HCT116 (cell line): ENCODE data around the gene DHODH. TPM values are rescaled to one million over a fixed set of nuclear protein-coding genes. Genes with fewer than 3 reads are reported as not detected.
A peak's percentile ranks its signal among the peaks of the same experiment; 100 is the strongest.

Experiments used
- ATAC-seq: fragments of 200-7000 bp; cut with Tn5 transposase; 2 replicates; pipeline ENCODE4 v1.9.1; 2020; ENCODE audit warnings: mild to moderate bottlenecking, moderate library complexity
- BruUV-seq: library from RNA; stranded (reverse); fragments of 400-500 nt; replicated peaks from 2 replicates; lab custom pipeline; 2021; lab: Mats Ljungman, UMichigan
- CTCF ChIA-PET: fragments of 300-600 bp; sonication (Branson Sonifier 250); formaldehyde crosslinking; loops from one replicate; lab custom pipeline; 2021; ENCODE audit warnings: antibody characterized with exemption; lab: Charles Lee
- POLR2A ChIA-PET: fragments of 300-600, 350-600 bp; sonication (Branson Sonifier 250); formaldehyde crosslinking; loops from one replicate; lab custom pipeline; 2021; ENCODE audit warnings: antibody characterized with exemption; lab: Charles Lee
- RAD21 ChIA-PET, 2 experiments: fragments of 300-600 bp; sonication (Branson Sonifier 250); formaldehyde crosslinking; loops; one replicate each; lab custom pipeline; 2023; ENCODE audit warnings: low total read pairs in 2 of 2; ENCODE audit not compliant: uncharacterized antibody in 2 of 2, unreplicated experiment in 2 of 2, low non-redundant PET in 1 of 2; lab: Charles Lee
- DNase-seq: peaks from one replicate; pipeline ENCODE4 v3.0.0-alpha.2; 2010; ENCODE audit warnings: low read depth, low spot score
- H2AFZ ChIP-seq: fragments of 200-600 bp; shearing (Covaris generic), sonication (generic); 2 replicates; pipeline ENCODE4 v1.6.1; 2017; ENCODE audit warnings: low read depth, mixed run types, mixed read lengths, antibody characterized with exemption, low read length; ENCODE audit not compliant: poor library complexity, severe bottlenecking
- H3K27ac ChIP-seq: 2 replicates; pipeline ENCODE4 v1.5.1; 2012; ENCODE audit warnings: low read depth, low read length
- H3K27me3 ChIP-seq: fragments of 200-600 bp; sonication (generic); 2 replicates; pipeline ENCODE4 v1.6.1; 2016; ENCODE audit warnings: mixed run types, low read length, mixed read lengths; ENCODE audit not compliant: insufficient read depth
- H3K36me3 ChIP-seq, 2 experiments: fragments of 200-500 bp in 1 of 2; fragments of 200-600 bp in 1 of 2; sonication (Bioruptor generic) in 1 of 2; sonication (generic) in 1 of 2; 2 replicates each; pipeline versions ENCODE4 v1.5.1 to v1.6.1; 2014 to 2016; ENCODE audit warnings: low read length in 2 of 2, inconsistent platforms in 1 of 2, mixed read lengths in 1 of 2, mixed run types in 1 of 2; ENCODE audit not compliant: insufficient read depth in 2 of 2, control insufficient read depth in 1 of 2
- H3K4me1 ChIP-seq, 2 experiments: fragments of 200-600 bp in 1 of 2; sonication (generic) in 1 of 2; 2 replicates each; pipeline versions ENCODE4 v1.5.1 to v1.6.1; 2012 to 2017; ENCODE audit warnings: low read length in 2 of 2, inconsistent platforms in 1 of 2, mild to moderate bottlenecking in 1 of 2, mixed read lengths in 1 of 2, mixed run types in 1 of 2, moderate library complexity in 1 of 2; ENCODE audit not compliant: insufficient read depth in 2 of 2, control insufficient read depth in 1 of 2
- H3K4me2 ChIP-seq: fragments of 200-600 bp; sonication (generic); 2 replicates; pipeline ENCODE4 v1.6.1; 2017; ENCODE audit warnings: mixed run types, low read length, mixed read lengths
- H3K4me3 ChIP-seq, 2 experiments: fragments of 200-600 bp in 1 of 2; sonication (generic) in 1 of 2; replicated peaks in 1 of 2; 2 replicates each; pipeline ENCODE4 v1.5.1; 2011 to 2016; ENCODE audit warnings: low read length in 2 of 2, control low read depth in 1 of 2, low read depth in 1 of 2, mild to moderate bottlenecking in 1 of 2, mixed read lengths in 1 of 2, mixed run types in 1 of 2
- H3K79me2 ChIP-seq: fragments of 200-600 bp; sonication (generic); 2 replicates; pipeline ENCODE4 v1.6.1; 2017; ENCODE audit warnings: mild to moderate bottlenecking, mixed run types, low read length, moderate library complexity, mixed read lengths; ENCODE audit not compliant: insufficient read depth
- H3K9ac ChIP-seq: fragments of 200-600 bp; sonication (generic); 2 replicates; pipeline ENCODE4 v1.6.1; 2016; ENCODE audit warnings: low read length, mixed read lengths
- H3K9me2 ChIP-seq: fragments of 200-600 bp; sonication (generic), shearing (Covaris generic); 2 replicates; pipeline ENCODE4 v1.6.1; 2017; ENCODE audit warnings: mixed run types, mild to moderate bottlenecking, moderate library complexity; ENCODE audit not compliant: insufficient read depth
- H3K9me3 ChIP-seq, 2 experiments: fragments of 200-500 bp in 1 of 2; fragments of 200-600 bp in 1 of 2; sonication (Bioruptor generic) in 1 of 2; sonication (generic) in 1 of 2; 2 replicates each; pipeline ENCODE4 v1.6.1; 2014 to 2017; ENCODE audit warnings: low read length in 2 of 2, mixed read lengths in 2 of 2, inconsistent platforms in 1 of 2, low read depth in 1 of 2, mild to moderate bottlenecking in 1 of 2, mixed run types in 1 of 2, moderate library complexity in 1 of 2; ENCODE audit not compliant: control insufficient read depth in 1 of 2, insufficient read depth in 1 of 2
- H4K20me1 ChIP-seq: fragments of 200-600 bp; sonication (generic), shearing (Covaris generic); 2 replicates; pipeline ENCODE4 v1.6.1; 2017; ENCODE audit warnings: mixed run types, mild to moderate bottlenecking, moderate library complexity; ENCODE audit not compliant: insufficient read depth
- CEBPB ChIP-seq: IDR thresholded peaks from 2 replicates; pipeline ENCODE4 v1.6.1; 2012; ENCODE audit warnings: low read depth
- EGR1 ChIP-seq: IDR thresholded peaks from 2 replicates; pipeline ENCODE4 v1.6.1; 2012; ENCODE audit warnings: low read depth
- ELF1 ChIP-seq: IDR thresholded peaks from 2 replicates; pipeline ENCODE4 v1.6.1; 2012; ENCODE audit warnings: low read depth, borderline replicate concordance
- EZH2phosphoT487 ChIP-seq: fragments of 200-600 bp; IDR thresholded peaks from 2 replicates; pipeline ENCODE4 v1.6.1; 2018; ENCODE audit warnings: antibody characterized with exemption, borderline replicate concordance
- FOSL1 ChIP-seq: IDR thresholded peaks from 2 replicates; pipeline ENCODE4 v1.6.1; 2012; ENCODE audit warnings: low read depth
- POLR2AphosphoS5 ChIP-seq: IDR thresholded peaks from 2 replicates; pipeline ENCODE4 v1.6.1; 2011; ENCODE audit warnings: mild to moderate bottlenecking, low read depth, low read length, moderate library complexity
- RAD21 ChIP-seq: IDR thresholded peaks from 2 replicates; pipeline ENCODE4 v1.6.1; 2012; ENCODE audit warnings: low read depth, mild to moderate bottlenecking
- SIN3A ChIP-seq: IDR thresholded peaks from 2 replicates; pipeline ENCODE4 v1.6.1; 2012; ENCODE audit warnings: low read depth
- SRF ChIP-seq: IDR thresholded peaks from 2 replicates; pipeline ENCODE4 v1.6.1; 2012; ENCODE audit warnings: low read depth
- TCF7L2 ChIP-seq: IDR thresholded peaks from 2 replicates; pipeline ENCODE4 v1.7.0; 2011; ENCODE audit warnings: borderline replicate concordance, inconsistent platforms; ENCODE audit not compliant: insufficient read depth, insufficient read length; ENCODE audit errors: extremely low read depth
- YY1 ChIP-seq: IDR thresholded peaks from 2 replicates; pipeline ENCODE4 v1.6.1; 2011; ENCODE audit warnings: low read length, low read depth, moderate library complexity, mild to moderate bottlenecking; ENCODE audit not compliant: insufficient replicate concordance; ENCODE audit errors: extremely low read depth
- intact Hi-C: fragments of 100-400 bp; cut with micrococcal nuclease; formaldehyde crosslinking; loops from 2 replicates; pipeline ENCODE4 v1.10.0; 2022
- total RNA-seq: library from RNA; stranded (reverse); gene quantifications from one replicate; pipeline ENCODE4 v1.2.1, GENCODE V29; 2021; ENCODE audit not compliant: unreplicated experiment
- TF ChIP-seq, protein P1 (sequence below): IDR thresholded peaks from 2 replicates; pipeline ENCODE4 v1.6.1; 2011; ENCODE audit warnings: mild to moderate bottlenecking, low read length, moderate library complexity; ENCODE audit not compliant: insufficient replicate concordance; ENCODE audit errors: extremely low read depth
- TF ChIP-seq, protein P2 (sequence below), 3 experiments: fragments of 200-600 bp in 1 of 3; sonication (generic) in 1 of 3; IDR thresholded peaks in 2 of 3; conservative IDR thresholded peaks in 1 of 3; 2 replicates each; pipeline ENCODE4 v1.5.1; 2012 to 2017; ENCODE audit warnings: low read depth in 2 of 3, low read length in 2 of 3, antibody characterized with exemption in 1 of 3, borderline replicate concordance in 1 of 3, control low read depth in 1 of 3, mild to moderate bottlenecking in 1 of 3, mixed read lengths in 1 of 3, mixed run types in 1 of 3, moderate library complexity in 1 of 3; ENCODE audit not compliant: insufficient read depth in 1 of 3
- TF ChIP-seq, protein P3 (sequence below): IDR thresholded peaks from 2 replicates; pipeline ENCODE4 v1.6.1; 2012

Gene DHODH
- total RNA-seq, 1 experiment from 2014 or later, result 22.1 TPM

DNA sequence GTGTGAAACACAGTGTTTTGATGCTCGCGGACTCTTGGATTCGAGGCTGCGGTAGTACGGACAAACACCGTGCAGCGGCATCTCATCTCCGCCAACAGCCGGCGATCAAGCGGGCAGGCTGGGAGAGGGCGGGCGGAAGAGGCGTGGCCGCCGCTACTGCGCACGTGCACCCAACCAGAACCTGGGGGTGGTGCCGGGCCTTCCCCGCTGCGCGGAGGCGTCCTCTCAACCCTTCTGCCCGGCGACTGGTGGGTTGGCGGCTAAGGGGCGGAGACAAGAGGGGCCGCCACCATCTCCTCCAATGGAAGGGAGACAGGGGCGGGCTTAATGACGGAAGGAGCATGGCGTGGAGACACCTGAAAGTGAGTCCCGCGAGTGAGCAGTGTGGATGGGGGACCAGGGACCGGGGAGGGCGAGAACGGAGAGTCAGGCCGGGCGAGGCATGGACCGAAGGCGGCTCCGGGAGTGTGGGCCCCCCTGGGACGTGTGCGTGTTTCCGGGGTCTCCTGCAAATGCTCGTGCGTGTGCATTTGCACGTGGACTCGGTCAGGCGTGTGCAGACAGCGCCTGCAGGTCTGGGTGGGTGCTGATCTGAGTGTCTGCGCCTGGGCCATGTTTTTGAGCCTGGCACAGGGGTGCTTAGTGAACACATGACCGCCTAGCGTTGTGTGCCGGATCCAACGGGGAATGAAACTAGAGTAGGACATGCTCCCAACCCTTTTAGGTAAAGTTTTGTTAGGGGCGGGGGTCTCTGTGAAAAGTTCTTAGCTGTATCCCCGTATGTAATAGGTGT, at the start of gene DHODH (continued):
- TF ChIP-seq, protein P1, sequence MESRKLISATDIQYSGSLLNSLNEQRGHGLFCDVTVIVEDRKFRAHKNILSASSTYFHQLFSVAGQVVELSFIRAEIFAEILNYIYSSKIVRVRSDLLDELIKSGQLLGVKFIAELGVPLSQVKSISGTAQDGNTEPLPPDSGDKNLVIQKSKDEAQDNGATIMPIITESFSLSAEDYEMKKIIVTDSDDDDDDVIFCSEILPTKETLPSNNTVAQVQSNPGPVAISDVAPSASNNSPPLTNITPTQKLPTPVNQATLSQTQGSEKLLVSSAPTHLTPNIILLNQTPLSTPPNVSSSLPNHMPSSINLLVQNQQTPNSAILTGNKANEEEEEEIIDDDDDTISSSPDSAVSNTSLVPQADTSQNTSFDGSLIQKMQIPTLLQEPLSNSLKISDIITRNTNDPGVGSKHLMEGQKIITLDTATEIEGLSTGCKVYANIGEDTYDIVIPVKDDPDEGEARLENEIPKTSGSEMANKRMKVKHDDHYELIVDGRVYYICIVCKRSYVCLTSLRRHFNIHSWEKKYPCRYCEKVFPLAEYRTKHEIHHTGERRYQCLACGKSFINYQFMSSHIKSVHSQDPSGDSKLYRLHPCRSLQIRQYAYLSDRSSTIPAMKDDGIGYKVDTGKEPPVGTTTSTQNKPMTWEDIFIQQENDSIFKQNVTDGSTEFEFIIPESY, result no peak
- TF ChIP-seq POLR2AphosphoS5, result peak; percentile 70

DNA sequence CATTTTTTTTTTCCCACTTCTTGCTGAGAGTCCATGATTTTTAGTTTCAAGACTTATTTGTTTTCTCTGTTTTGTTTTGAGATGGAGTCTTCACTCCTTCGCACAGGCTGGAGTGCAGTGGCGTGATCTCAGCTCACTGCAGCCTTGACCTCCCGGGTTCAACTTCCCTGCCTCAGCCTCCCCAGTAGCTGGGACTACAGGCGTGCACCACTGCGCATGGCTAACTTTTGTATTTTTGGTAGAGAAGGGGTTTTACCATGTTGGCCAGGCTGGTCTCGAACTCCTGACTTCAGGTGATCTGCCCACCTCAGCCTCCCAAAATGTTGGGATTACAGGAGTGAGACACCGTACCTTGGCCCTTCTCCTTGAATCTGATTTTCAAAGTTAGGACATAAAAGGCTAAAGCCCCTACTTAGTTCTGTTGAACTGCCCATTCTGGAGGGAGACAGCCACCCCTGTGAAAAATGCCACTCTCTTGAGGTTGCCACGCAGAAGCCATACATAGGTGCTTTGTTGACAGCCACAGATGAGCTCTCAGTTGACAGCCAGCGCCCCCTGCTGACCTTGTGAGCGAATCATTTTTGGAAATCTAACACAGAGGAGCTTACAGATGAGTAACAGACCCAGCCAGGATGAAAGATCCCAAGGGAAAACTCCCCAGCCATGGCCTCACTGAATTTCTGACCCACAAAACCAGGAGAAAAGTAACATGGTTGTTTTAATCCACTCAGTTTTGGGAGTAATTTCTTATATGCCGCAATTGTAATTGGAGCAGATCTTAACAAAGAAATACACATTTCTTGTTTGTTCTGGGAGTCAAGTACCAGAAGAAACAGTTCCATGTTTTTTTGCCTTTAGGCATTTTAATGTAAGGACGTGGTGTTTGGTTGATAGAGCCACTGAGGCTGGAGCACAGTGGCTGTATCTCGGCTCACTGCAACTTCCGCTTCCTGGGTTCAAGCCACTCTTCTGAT, 47.2 kb upstream of the DHODH start:
- BruUV-seq, result no TSS peak
- peak; percentile 99 for ATAC-seq
- Histone ChIP-seq H3K36me3 (no peaks in the 10 kb centered on the region), H3K4me3 (no peak overlapping the region), H3K79me2 (no peaks in the 10 kb centered on the region), H4K20me1 (no peaks in the 10 kb centered on the region), H3K9me3 (no peaks in the 10 kb centered on the region), H3K4me2 (peak overlapping the region; percentile 37), H3K9me2 (no peaks in the 10 kb centered on the region), H3K27me3 (no peaks in the 10 kb centered on the region), H3K9ac (no peak overlapping the region), H3K4me1 (peaks cover 0 to 5% of the 10 kb centered on the region in 2 experiments; a peak in 1 of 4 replicates), H2AFZ (peak overlapping the region; percentile 36), H3K27ac (no peak overlapping the region)
- ChIA-PET CTCF (interaction anchor here (0.5 to 1.9 kb wide), 21 partner anchors 8 to 460 kb away, joined by 3 to 16 read pairs (median 3); partner anchors contain the start of genes AP1G1, DHX38, TXNL4B and ZNF821), RAD21 (interaction anchor here (0.6 to 1.1 kb wide), 2 partner anchors 396 to 397 kb away, joined by 3 read pairs; no protein-coding TSS in a partner anchor), POLR2A (interaction anchor here (1.5 to 1.7 kb wide), 2 partner anchors 153 to 396 kb away, joined by 3 read pairs; partner anchors contain the start of gene AP1G1)
- DNase-seq, result peak; percentile 84
- intact Hi-C loops, result loop anchor here (1.0 to 10.0 kb wide), 3 partner anchors 79 to 215 kb away; no protein-coding TSS in a partner anchor
- TF ChIP-seq POLR2AphosphoS5, result no peak
- TF ChIP-seq FOSL1, result no peak
- TF ChIP-seq ELF1, result no peak
- TF ChIP-seq SRF, result no peak
- peak; percentile 26 for TF ChIP-seq YY1
- TF ChIP-seq EZH2phosphoT487, result no peak
- no peak for TF ChIP-seq TCF7L2
- TF ChIP-seq CEBPB, result no peak
- peak; percentile 95 for TF ChIP-seq RAD21
- no peak for TF ChIP-seq SIN3A
- TF ChIP-seq, protein P2, sequence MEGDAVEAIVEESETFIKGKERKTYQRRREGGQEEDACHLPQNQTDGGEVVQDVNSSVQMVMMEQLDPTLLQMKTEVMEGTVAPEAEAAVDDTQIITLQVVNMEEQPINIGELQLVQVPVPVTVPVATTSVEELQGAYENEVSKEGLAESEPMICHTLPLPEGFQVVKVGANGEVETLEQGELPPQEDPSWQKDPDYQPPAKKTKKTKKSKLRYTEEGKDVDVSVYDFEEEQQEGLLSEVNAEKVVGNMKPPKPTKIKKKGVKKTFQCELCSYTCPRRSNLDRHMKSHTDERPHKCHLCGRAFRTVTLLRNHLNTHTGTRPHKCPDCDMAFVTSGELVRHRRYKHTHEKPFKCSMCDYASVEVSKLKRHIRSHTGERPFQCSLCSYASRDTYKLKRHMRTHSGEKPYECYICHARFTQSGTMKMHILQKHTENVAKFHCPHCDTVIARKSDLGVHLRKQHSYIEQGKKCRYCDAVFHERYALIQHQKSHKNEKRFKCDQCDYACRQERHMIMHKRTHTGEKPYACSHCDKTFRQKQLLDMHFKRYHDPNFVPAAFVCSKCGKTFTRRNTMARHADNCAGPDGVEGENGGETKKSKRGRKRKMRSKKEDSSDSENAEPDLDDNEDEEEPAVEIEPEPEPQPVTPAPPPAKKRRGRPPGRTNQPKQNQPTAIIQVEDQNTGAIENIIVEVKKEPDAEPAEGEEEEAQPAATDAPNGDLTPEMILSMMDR (IDR thresholded peaks at IDR 0.05 in 2 of 3, conservative IDR thresholded peaks at IDR 0.05 in 1 of 3; ENCODE audit: borderline replicate concordance in 1 of 3, insufficient read depth in 1 of 3, low read depth in 2 of 3, low read length in 2 of 3), result peak; percentile 82 to 89 (median 86)
- TF ChIP-seq, protein P3, sequence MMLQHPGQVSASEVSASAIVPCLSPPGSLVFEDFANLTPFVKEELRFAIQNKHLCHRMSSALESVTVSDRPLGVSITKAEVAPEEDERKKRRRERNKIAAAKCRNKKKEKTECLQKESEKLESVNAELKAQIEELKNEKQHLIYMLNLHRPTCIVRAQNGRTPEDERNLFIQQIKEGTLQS, result no peak
- TF ChIP-seq EGR1, result no peak
